ENCODE results near the gene DUS1L.
A peak's percentile ranks its signal among the peaks of the same experiment; 100 is the strongest.

The DUS1L gene

DNA sequence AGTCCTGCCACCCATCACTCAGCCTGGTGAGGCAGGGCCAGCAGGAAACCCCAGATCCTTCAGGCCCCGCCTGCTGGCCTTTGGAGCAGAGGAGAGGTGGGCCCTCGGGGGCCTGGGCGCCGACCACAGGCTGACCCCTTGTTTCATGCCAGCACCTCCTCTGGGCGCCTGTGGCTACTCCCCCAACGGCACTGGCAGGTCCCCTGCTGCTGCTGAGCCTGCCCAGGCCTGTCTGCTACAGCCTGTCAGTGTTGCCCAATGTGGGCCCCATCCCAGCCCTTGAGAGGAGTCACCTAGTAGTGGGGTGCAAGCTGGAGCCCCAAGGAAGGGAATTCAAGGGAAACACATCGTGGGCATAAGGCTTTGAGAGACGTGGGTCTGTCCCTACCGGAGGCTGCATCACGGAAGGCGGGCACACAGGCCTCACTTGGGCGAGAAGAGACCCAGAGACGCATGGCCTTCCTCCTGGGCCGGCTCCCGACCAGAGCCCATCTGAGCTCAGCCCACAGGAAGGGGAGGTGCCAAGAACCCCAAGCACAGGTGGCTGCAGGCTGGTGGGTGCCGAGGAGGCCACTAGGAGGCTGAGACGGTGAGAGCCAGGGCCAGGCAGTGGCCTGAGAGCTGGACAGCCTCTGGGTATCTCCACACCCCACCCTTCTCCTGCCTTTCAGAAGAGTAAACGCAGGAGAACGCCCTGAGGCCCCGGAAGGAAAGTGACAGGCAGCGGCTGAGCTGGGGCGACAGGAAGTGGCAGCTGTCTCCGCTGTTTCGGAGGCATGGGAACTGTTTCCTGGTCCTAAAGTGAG lies 40.5 kb upstream of the DUS1L start:
- Histone ChIP-seq H3K27me3 (replicated peaks; ENCODE audit: insufficient read depth, low read length) (no peaks in the 10 kb centered on the region), H3F3A (ENCODE audit: insufficient read depth, low read length) (peaks cover 6% of the 10 kb centered on the region; the same call in 1 of the 2 replicates), H3K9me3 (replicated peaks; ENCODE audit: insufficient read depth, low read length) (no peaks in the 10 kb centered on the region), H3K27ac (ENCODE audit: low read length) (peak overlapping the region; percentile 63; the same call in 1 of the 2 replicates), H3K4me2 (ENCODE audit: low read depth, low read length) (peak overlapping the region; percentile 71), H4K20me1 (ENCODE audit: insufficient read depth, low read length) (no peaks in the 10 kb centered on the region), H3K4me1 (ENCODE audit: low read length) (peaks cover 12% of the 10 kb centered on the region), H3K9ac (ENCODE audit: low read length) (peak overlapping the region; percentile 76), H3K79me2 (ENCODE audit: low read length) (peaks cover 15% of the 10 kb centered on the region), H3K36me3 (replicated peaks; ENCODE audit: insufficient read depth, low read length) (no peaks in the 10 kb centered on the region), H3K9me2 (replicated peaks; ENCODE audit: insufficient read depth, low read length) (no peaks in the 10 kb centered on the region), H2AFZ (ENCODE audit: low read length) (peak overlapping the region; percentile 75), H3K4me3 (ENCODE audit: low read length) (peak overlapping the region; percentile 69)
- peak; percentile 86 for DNase-seq
- no peak for TF ChIP-seq EZH2phosphoT487 (IDR thresholded peaks at IDR 0.05; ENCODE audit: low read length)
- TF ChIP-seq, protein P1, sequence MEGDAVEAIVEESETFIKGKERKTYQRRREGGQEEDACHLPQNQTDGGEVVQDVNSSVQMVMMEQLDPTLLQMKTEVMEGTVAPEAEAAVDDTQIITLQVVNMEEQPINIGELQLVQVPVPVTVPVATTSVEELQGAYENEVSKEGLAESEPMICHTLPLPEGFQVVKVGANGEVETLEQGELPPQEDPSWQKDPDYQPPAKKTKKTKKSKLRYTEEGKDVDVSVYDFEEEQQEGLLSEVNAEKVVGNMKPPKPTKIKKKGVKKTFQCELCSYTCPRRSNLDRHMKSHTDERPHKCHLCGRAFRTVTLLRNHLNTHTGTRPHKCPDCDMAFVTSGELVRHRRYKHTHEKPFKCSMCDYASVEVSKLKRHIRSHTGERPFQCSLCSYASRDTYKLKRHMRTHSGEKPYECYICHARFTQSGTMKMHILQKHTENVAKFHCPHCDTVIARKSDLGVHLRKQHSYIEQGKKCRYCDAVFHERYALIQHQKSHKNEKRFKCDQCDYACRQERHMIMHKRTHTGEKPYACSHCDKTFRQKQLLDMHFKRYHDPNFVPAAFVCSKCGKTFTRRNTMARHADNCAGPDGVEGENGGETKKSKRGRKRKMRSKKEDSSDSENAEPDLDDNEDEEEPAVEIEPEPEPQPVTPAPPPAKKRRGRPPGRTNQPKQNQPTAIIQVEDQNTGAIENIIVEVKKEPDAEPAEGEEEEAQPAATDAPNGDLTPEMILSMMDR (IDR thresholded peaks at IDR 0.05; ENCODE audit: low read length) = peak; percentile 66

DNA sequence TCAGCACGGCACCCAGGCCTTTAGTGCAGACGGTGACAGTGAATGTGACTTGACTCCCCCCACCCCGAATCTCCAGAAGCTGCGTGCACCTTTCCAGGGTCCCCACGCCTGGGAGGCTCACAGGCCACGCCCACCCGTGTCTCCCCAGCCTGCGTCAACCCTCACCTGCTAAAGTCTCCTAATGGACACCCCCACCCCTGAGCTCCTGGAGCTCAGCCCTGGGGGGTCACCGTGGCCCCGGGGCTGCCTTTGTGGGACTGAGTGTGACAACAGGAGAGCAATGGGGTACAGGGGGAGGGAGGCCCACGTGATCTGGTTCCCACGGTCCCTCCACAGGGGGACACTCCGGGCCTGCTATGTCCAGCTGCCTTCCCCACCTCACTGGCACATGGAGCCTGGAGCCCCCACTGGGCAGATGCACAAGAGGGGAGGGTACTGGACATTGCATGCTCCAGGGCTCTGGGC lies 39.8 kb upstream of the DUS1L start:
- no peak for TF ChIP-seq EZH2phosphoT487 (IDR thresholded peaks at IDR 0.05; ENCODE audit: low read length)
- TF ChIP-seq, protein P1 (IDR thresholded peaks at IDR 0.05; ENCODE audit: low read length) = no peak
- no peak for TF ChIP-seq EZH2 (optimal IDR thresholded peaks at IDR 0.05; ENCODE audit: low read depth, low read length)
- no peak for DNase-seq
- H4K20me1 ChIP-seq (ENCODE audit: insufficient read depth, low read length) = no peaks in the 10 kb centered on the region
- no peaks in the 10 kb centered on the region for H3K9me2 ChIP-seq (replicated peaks; ENCODE audit: insufficient read depth, low read length)
- no peaks in the 10 kb centered on the region for H3K9me3 ChIP-seq (replicated peaks; ENCODE audit: insufficient read depth, low read length)
- peaks cover 6% of the 10 kb centered on the region; the same call in 1 of the 2 replicates for H3F3A ChIP-seq (ENCODE audit: insufficient read depth, low read length)
- H3K36me3 ChIP-seq (replicated peaks; ENCODE audit: insufficient read depth, low read length) = no peaks in the 10 kb centered on the region
- H3K4me1 ChIP-seq (ENCODE audit: low read length) = peaks cover 12% of the 10 kb centered on the region
- H3K9ac ChIP-seq (ENCODE audit: low read length) = peak overlapping the region; percentile 76
- peak overlapping the region; percentile 75; the same call in 1 of the 2 replicates for H2AFZ ChIP-seq (ENCODE audit: low read length)
- H3K4me3 ChIP-seq (ENCODE audit: low read length) = peak overlapping the region; percentile 69
- peaks cover 15% of the 10 kb centered on the region for H3K79me2 ChIP-seq (ENCODE audit: low read length)
- no peaks in the 10 kb centered on the region for H3K27me3 ChIP-seq (replicated peaks; ENCODE audit: insufficient read depth, low read length)
- H3K27ac ChIP-seq (ENCODE audit: low read length) = peak overlapping the region; percentile 63; the same call in 1 of the 2 replicates
- H3K4me2 ChIP-seq (ENCODE audit: low read depth, low read length) = peak overlapping the region; percentile 71

DNA sequence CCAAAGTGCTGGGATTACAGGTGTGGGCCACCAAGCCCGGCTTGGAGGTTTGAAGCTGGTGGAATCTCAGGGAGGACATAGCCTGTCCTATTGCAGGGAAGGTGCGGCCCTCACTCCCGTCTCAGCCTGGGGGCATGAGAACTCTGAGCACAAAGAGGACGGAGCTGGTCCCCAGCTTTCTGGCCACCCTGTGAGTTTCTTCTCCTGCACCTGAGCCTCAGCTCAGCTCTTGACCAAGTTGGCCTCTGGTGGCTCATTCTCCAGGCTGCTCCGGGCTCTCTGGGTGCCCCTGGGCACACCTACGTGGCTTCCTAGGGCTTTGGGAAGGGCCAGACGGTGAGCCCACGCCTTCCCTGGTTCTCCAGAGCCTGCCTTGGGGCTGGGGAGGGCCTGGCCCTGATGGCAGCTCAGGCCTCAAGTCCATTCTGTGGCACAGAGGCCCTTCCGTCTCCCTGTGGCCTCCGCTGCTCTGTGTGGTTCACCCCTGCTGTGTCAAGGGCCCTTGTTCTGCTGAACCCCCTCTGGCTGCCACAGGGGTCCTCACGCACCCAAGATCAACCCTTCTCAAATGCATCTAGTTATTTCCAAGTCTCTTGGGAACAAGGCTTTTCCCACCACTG lies 39.3 kb upstream of the DUS1L start:
- Histone ChIP-seq H3K9me3 (replicated peaks; ENCODE audit: insufficient read depth, low read length) (no peaks in the 10 kb centered on the region), H3K4me1 (ENCODE audit: low read length) (peaks cover 12% of the 10 kb centered on the region), H3K27me3 (replicated peaks; ENCODE audit: insufficient read depth, low read length) (no peaks in the 10 kb centered on the region), H3K27ac (ENCODE audit: low read length) (no peak overlapping the region), H3K4me3 (ENCODE audit: low read length) (peak overlapping the region; percentile 69), H3K79me2 (ENCODE audit: low read length) (peaks cover 15% of the 10 kb centered on the region), H3K36me3 (replicated peaks; ENCODE audit: insufficient read depth, low read length) (no peaks in the 10 kb centered on the region), H3K9ac (ENCODE audit: low read length) (peak overlapping the region; percentile 76; the same call in 1 of the 2 replicates), H3K9me2 (replicated peaks; ENCODE audit: insufficient read depth, low read length) (no peaks in the 10 kb centered on the region), H4K20me1 (ENCODE audit: insufficient read depth, low read length) (no peaks in the 10 kb centered on the region), H2AFZ (ENCODE audit: low read length) (no peak overlapping the region), H3F3A (ENCODE audit: insufficient read depth, low read length) (peaks cover 6% of the 10 kb centered on the region; the same call in 1 of the 2 replicates), H3K4me2 (ENCODE audit: low read depth, low read length) (peak overlapping the region; percentile 71; the same call in 1 of the 2 replicates)
- no peak for DNase-seq
- TF ChIP-seq EZH2phosphoT487 (IDR thresholded peaks at IDR 0.05; ENCODE audit: low read length) (no peak), EZH2 (optimal IDR thresholded peaks at IDR 0.05; ENCODE audit: low read depth, low read length) (no peak)
- TF ChIP-seq, protein P1 (IDR thresholded peaks at IDR 0.05; ENCODE audit: low read length) = no peak
